OCI-LY7 (cell line): ENCODE data around the gene MYOM3. TPM values are rescaled to one million over a fixed set of nuclear protein-coding genes. Genes with fewer than 3 reads are reported as not detected.

Experiments used
- BruUV-seq: library from RNA; stranded (reverse); fragments of 400-500 nt; replicated peaks from 2 replicates; lab custom pipeline; 2021; lab: Mats Ljungman, UMichigan
- CTCF ChIA-PET: fragments of 300-600 bp; sonication (Branson Sonifier 250); formaldehyde crosslinking; loops from one replicate; lab custom pipeline; 2022; ENCODE audit warnings: antibody characterized with exemption; ENCODE audit not compliant: unreplicated experiment; lab: Charles Lee
- POLR2A ChIA-PET: fragments of 300-600 bp; sonication (Branson Sonifier 250); formaldehyde crosslinking; loops from one replicate; lab custom pipeline; 2022; ENCODE audit warnings: antibody characterized with exemption; lab: Charles Lee
- DNase-seq: peaks from one replicate; pipeline ENCODE4 v3.0.0-alpha.2; 2015; ENCODE audit warnings: low spot score
- H2AFZ ChIP-seq: fragments of 200-600 bp; sonication (generic), shearing (Covaris generic); 2 replicates; pipeline ENCODE4 v1.6.1; 2014; ENCODE audit warnings: mild to moderate bottlenecking, antibody characterized with exemption, low read length, moderate library complexity
- H3K27ac ChIP-seq: fragments of 200-600 bp; sonication (generic); 2 replicates; pipeline ENCODE4 v1.5.1; 2014; ENCODE audit warnings: mixed run types, low read depth, mild to moderate bottlenecking, moderate library complexity, low read length, inconsistent platforms; ENCODE audit not compliant: poor library complexity, severe bottlenecking
- H3K36me3 ChIP-seq: fragments of 200-600 bp; sonication (generic); 2 replicates; pipeline ENCODE4 v1.6.1; 2014; ENCODE audit warnings: mild to moderate bottlenecking, antibody characterized with exemption, low read length, moderate library complexity, mixed read lengths; ENCODE audit not compliant: insufficient read depth
- H3K4me1 ChIP-seq: fragments of 200-600 bp; sonication (generic); 2 replicates; pipeline ENCODE4 v1.5.1; 2014; ENCODE audit warnings: mild to moderate bottlenecking, low read length; ENCODE audit not compliant: insufficient read depth, poor library complexity, severe bottlenecking
- H3K4me2 ChIP-seq: fragments of 200-600 bp; sonication (generic); 2 replicates; pipeline ENCODE4 v1.6.1; 2014; ENCODE audit warnings: mild to moderate bottlenecking, low read length
- H3K4me3 ChIP-seq: fragments of 200-600 bp; sonication (generic); 2 replicates; pipeline ENCODE4 v1.5.1; 2014; ENCODE audit warnings: mild to moderate bottlenecking, low read depth, low read length; ENCODE audit not compliant: poor library complexity, severe bottlenecking
- H3K79me2 ChIP-seq: fragments of 200-600 bp; sonication (generic); 2 replicates; pipeline ENCODE4 v1.6.1; 2016; ENCODE audit warnings: low read depth, mild to moderate bottlenecking, low read length, moderate library complexity, mixed read lengths; ENCODE audit not compliant: insufficient read depth
- H3K9me2 ChIP-seq: fragments of 200-600 bp; sonication (generic); 2 replicates; pipeline ENCODE4 v1.6.1; 2016; ENCODE audit warnings: mild to moderate bottlenecking, low read length, mixed read lengths; ENCODE audit not compliant: insufficient read depth
- H3K9me3 ChIP-seq: fragments of 200-600 bp; sonication (generic); 2 replicates; pipeline ENCODE4 v1.6.1; 2014; ENCODE audit warnings: mild to moderate bottlenecking, mixed run types, low read length, mixed read lengths
- H4K20me1 ChIP-seq: fragments of 200-600 bp; sonication (generic); 2 replicates; pipeline ENCODE4 v1.6.1; 2014; ENCODE audit warnings: mild to moderate bottlenecking, antibody characterized with exemption, low read length, moderate library complexity, mixed read lengths; ENCODE audit not compliant: insufficient read depth
- CTCF ChIP-seq: fragments of 200-600 bp; sonication (generic); conservative IDR thresholded peaks from 2 replicates; pipeline ENCODE4 v1.5.1; 2014; ENCODE audit warnings: mild to moderate bottlenecking, antibody characterized with exemption, low read length, moderate library complexity, mixed read lengths
- EZH2phosphoT487 ChIP-seq: fragments of 200-600 bp; sonication (generic); IDR thresholded peaks from 2 replicates; pipeline ENCODE4 v1.6.1; 2018; ENCODE audit warnings: low read depth, borderline replicate concordance, mild to moderate bottlenecking, mixed run types, antibody characterized with exemption, low read length, moderate library complexity, mixed read lengths
- intact Hi-C: fragments of 100-400 bp; cut with micrococcal nuclease; formaldehyde crosslinking; loops from one replicate; pipeline ENCODE4 v1.10.0; 2022; ENCODE audit not compliant: unreplicated experiment
- total RNA-seq, 2 experiments: library from RNA; depleted of rRNA in 1 of 2; stranded (reverse); fragments of >200 nt in 1 of 2; shearing (Covaris generic) in 1 of 2; gene quantifications; 2 replicates each; pipeline ENCODE4 v1.2.3, GENCODE V29; 2014 to 2022

MYOM3 gene
- total RNA-seq, 2 experiments from 2014 or later = not detected

GRCh38 chr1:24098943-24099638 is 12.8 kb downstream of the MYOM3 start:
- ChIA-PET POLR2A (no interaction called here), CTCF (no interaction called here)
- no peak overlapping the region for H3K27ac ChIP-seq
- TF ChIP-seq EZH2phosphoT487 = no peak
- TF ChIP-seq CTCF = no peak
- H2AFZ ChIP-seq = no peak overlapping the region
- intact Hi-C loops = no loop called here
- no peaks in the 10 kb centered on the region for H3K36me3 ChIP-seq
- no peak for DNase-seq
- no peaks in the 10 kb centered on the region for H3K79me2 ChIP-seq
- no peak overlapping the region for H3K4me3 ChIP-seq
- BruUV-seq = no TSS peak
- H3K4me1 ChIP-seq = no peaks in the 10 kb centered on the region
- no peaks in the 10 kb centered on the region for H3K9me2 ChIP-seq
- no peak overlapping the region for H3K4me2 ChIP-seq
- H3K9me3 ChIP-seq = no peaks in the 10 kb centered on the region
- H4K20me1 ChIP-seq = no peaks in the 10 kb centered on the region

DNA sequence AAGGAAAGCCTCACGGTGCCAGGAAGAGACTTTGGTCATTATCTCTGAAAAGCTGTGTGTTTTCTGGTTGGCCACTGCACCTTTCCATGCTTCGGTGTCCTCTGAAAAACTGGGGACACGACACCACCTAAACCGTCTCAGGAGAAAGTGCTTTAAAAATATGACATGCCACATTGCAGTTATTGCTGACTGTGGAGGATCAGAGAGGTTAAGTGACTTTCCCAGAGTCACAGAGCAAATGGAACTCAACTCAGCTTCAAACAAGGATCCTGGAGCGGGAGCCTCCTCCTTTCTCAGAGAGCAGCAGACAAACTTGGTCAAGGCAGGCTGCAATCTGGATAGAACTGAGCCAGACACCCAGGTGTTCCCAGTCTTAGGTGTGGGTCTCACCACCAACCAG is 13.8 kb downstream of the MYOM3 start:
- no peaks in the 10 kb centered on the region for H3K9me3 ChIP-seq
- no peak for DNase-seq
- CTCF ChIA-PET = no interaction called here
- POLR2A ChIA-PET = no interaction called here
- no peak overlapping the region for H3K27ac ChIP-seq
- H3K79me2 ChIP-seq = no peaks in the 10 kb centered on the region
- H3K9me2 ChIP-seq = no peaks in the 10 kb centered on the region
- H2AFZ ChIP-seq = no peak overlapping the region
- no TSS peak for BruUV-seq
- no peaks in the 10 kb centered on the region for H3K36me3 ChIP-seq
- H3K4me3 ChIP-seq = no peak overlapping the region
- no peaks in the 10 kb centered on the region for H4K20me1 ChIP-seq
- H3K4me2 ChIP-seq = no peak overlapping the region
- TF ChIP-seq EZH2phosphoT487 (no peak), CTCF (no peak)
- intact Hi-C loops = no loop called here
- no peaks in the 10 kb centered on the region for H3K4me1 ChIP-seq

DNA sequence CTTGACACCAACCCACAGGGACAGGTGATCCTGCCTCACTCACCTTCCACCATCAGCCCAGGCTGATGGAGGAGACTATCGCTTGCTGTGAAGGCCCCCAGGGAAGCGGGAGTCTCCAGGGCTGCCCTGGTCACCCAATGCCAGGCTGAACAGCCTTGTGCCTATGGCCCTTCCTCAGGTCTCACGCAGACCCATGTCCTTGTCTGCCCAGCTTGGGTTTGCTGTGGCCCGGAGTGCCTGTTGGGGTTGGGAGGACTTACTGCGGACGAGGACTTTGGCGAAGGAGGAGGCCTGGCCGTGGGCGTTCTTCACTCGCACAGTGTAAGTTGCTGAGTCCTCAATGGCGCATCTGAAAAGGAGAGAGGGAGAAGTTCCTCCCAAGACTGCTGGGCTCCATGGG is 14.3 kb downstream of the MYOM3 start:
- no peak overlapping the region for H2AFZ ChIP-seq
- no peaks in the 10 kb centered on the region for H3K79me2 ChIP-seq
- TF ChIP-seq CTCF (no peak), EZH2phosphoT487 (no peak)
- no peak overlapping the region for H3K4me3 ChIP-seq
- H3K27ac ChIP-seq = no peak overlapping the region
- no peaks in the 10 kb centered on the region for H3K4me1 ChIP-seq
- CTCF ChIA-PET = no interaction called here
- no peaks in the 10 kb centered on the region for H3K9me2 ChIP-seq
- H3K36me3 ChIP-seq = no peaks in the 10 kb centered on the region
- no peak overlapping the region for H3K4me2 ChIP-seq
- no peak for DNase-seq
- POLR2A ChIA-PET = no interaction called here
- no peaks in the 10 kb centered on the region for H3K9me3 ChIP-seq
- no TSS peak for BruUV-seq
- H4K20me1 ChIP-seq = no peaks in the 10 kb centered on the region
- intact Hi-C loops = no loop called here
